CD4-positive, alpha-beta T cell treated with Interleukin-12 subunit alpha and Interleukin-12 subunit beta, for 1 hour (primary cell): ENCODE results near the gene NELL1.

Experiments used
- DNase-seq: peaks from one replicate; pipeline ENCODE4 v3.0.0-alpha.2; 2020

Gene NELL1

GRCh38 chr11:20881328-20882079 lies 212.1 kb downstream of the NELL1 start:
- DNase-seq: no peak

- DNase-seq: no peak
Measured at GRCh38 chr11:20887137-20887536, 217.8 kb downstream of the NELL1 start.

GRCh38 chr11:20894296-20894695 lies 224.9 kb downstream of the NELL1 start:
- no peak for DNase-seq

- DNase-seq: no peak
Measured at GRCh38 chr11:20909995-20910726, 240.8 kb downstream of the NELL1 start.

GRCh38 chr11:20910733-20911132 lies 241.3 kb downstream of the NELL1 start:
- no peak for DNase-seq

GRCh38 chr11:20912065-20912821 lies 242.9 kb downstream of the NELL1 start:
- DNase-seq: no peak

GRCh38 chr11:20912922-20913512 lies 243.6 kb downstream of the NELL1 start:
- no peak for DNase-seq

GRCh38 chr11:20917306-20917705 lies 247.9 kb downstream of the NELL1 start:
- DNase-seq: no peak

GRCh38 chr11:20926799-20927540 lies 257.6 kb downstream of the NELL1 start:
- DNase-seq: no peak

- DNase-seq: no peak
Measured at GRCh38 chr11:20931029-20931428, 261.6 kb downstream of the NELL1 start.

GRCh38 chr11:20933086-20933485 lies 263.7 kb downstream of the NELL1 start:
- DNase-seq: no peak

GRCh38 chr11:20933958-20934357 lies 264.6 kb downstream of the NELL1 start:
- no peak for DNase-seq

- no peak for DNase-seq
Measured at GRCh38 chr11:20934516-20934915, 265.1 kb downstream of the NELL1 start.

GRCh38 chr11:20937826-20938225 lies 268.4 kb downstream of the NELL1 start:
- DNase-seq: no peak

- no peak for DNase-seq
Measured at GRCh38 chr11:20949585-20949984, 280.2 kb downstream of the NELL1 start.

GRCh38 chr11:20962581-20962980 lies 293.2 kb downstream of the NELL1 start:
- DNase-seq: no peak

GRCh38 chr11:20963596-20963995 lies 294.2 kb downstream of the NELL1 start:
- no peak for DNase-seq

GRCh38 chr11:20964985-20965384 lies 295.6 kb downstream of the NELL1 start:
- DNase-seq: no peak

- DNase-seq: no peak
Measured at GRCh38 chr11:20966489-20966888, 297.1 kb downstream of the NELL1 start.

GRCh38 chr11:20973940-20974559 lies 304.7 kb downstream of the NELL1 start:
- DNase-seq: no peak

GRCh38 chr11:20980736-20981135 lies 311.4 kb downstream of the NELL1 start:
- no peak for DNase-seq

- no peak for DNase-seq
Measured at GRCh38 chr11:20990447-20990846, 321.1 kb downstream of the NELL1 start.
